ENCODE data around the gene DOCK4.
A peak's percentile ranks its signal among the peaks of the same experiment; 100 is the strongest.

Gene DOCK4

GRCh38 chr7:111821046-111821445 is 385.2 kb downstream of the DOCK4 start:
- no peak for DNase-seq (ENCODE audit: low read depth in 3 of 3)

- DNase-seq (ENCODE audit: low read depth in 3 of 3) = no peak
These were observed 385.6 kb downstream of the DOCK4 start for GRCh38 chr7:111820621-111821020.

GRCh38 chr7:111820121-111820520 is 386.1 kb downstream of the DOCK4 start:
- DNase-seq (ENCODE audit: low read depth in 3 of 3) = no peak

GRCh38 chr7:111815354-111815753 is 390.8 kb downstream of the DOCK4 start:
- DNase-seq (ENCODE audit: low read depth in 3 of 3) = no peak

- no peak for DNase-seq (ENCODE audit: low read depth in 3 of 3)
These were observed 392.9 kb downstream of the DOCK4 start for GRCh38 chr7:111813306-111813705.

GRCh38 chr7:111806232-111806631 is 400.0 kb downstream of the DOCK4 start:
- DNase-seq (ENCODE audit: low read depth in 3 of 3) = no peak

- DNase-seq (ENCODE audit: low read depth in 3 of 3) = no peak
These were observed 403.0 kb downstream of the DOCK4 start for GRCh38 chr7:111803015-111803758.

- DNase-seq (ENCODE audit: low read depth in 3 of 3) = no peak
These were observed 403.9 kb downstream of the DOCK4 start for GRCh38 chr7:111802194-111802772.

GRCh38 chr7:111801277-111801676 is 404.9 kb downstream of the DOCK4 start:
- no peak for DNase-seq (ENCODE audit: low read depth in 3 of 3)

- DNase-seq (ENCODE audit: low read depth in 3 of 3) = peak in 1 of 3 experiments; percentile 0
These were observed 409.5 kb downstream of the DOCK4 start for GRCh38 chr7:111796671-111797070.

GRCh38 chr7:111789870-111790269 is 416.3 kb downstream of the DOCK4 start:
- DNase-seq (ENCODE audit: low read depth in 3 of 3) = no peak

- DNase-seq (ENCODE audit: low read depth in 3 of 3) = no peak
These were observed 417.2 kb downstream of the DOCK4 start for GRCh38 chr7:111789048-111789320.

- DNase-seq (ENCODE audit: low read depth in 3 of 3) = no peak
These were observed 417.7 kb downstream of the DOCK4 start for GRCh38 chr7:111788286-111789047.

- DNase-seq (ENCODE audit: low read depth in 3 of 3) = no peak
These were observed 418.5 kb downstream of the DOCK4 start for GRCh38 chr7:111787741-111788140.

GRCh38 chr7:111787099-111787498 is 419.1 kb downstream of the DOCK4 start:
- DNase-seq (ENCODE audit: low read depth in 3 of 3) = no peak

GRCh38 chr7:111785076-111785475 is 421.1 kb downstream of the DOCK4 start:
- DNase-seq (ENCODE audit: low read depth in 3 of 3) = no peak

- no peak for DNase-seq (ENCODE audit: low read depth in 3 of 3)
These were observed 421.9 kb downstream of the DOCK4 start for GRCh38 chr7:111784296-111784695.

GRCh38 chr7:111783854-111784253 is 422.3 kb downstream of the DOCK4 start:
- no peak for DNase-seq (ENCODE audit: low read depth in 3 of 3)

GRCh38 chr7:111780527-111780926 is 425.7 kb downstream of the DOCK4 start:
- no peak for DNase-seq (ENCODE audit: low read depth in 3 of 3)

- DNase-seq (ENCODE audit: low read depth in 3 of 3) = no peak
These were observed 431.0 kb downstream of the DOCK4 start for GRCh38 chr7:111775206-111775605.

GRCh38 chr7:111772716-111773115 is 433.5 kb downstream of the DOCK4 start:
- DNase-seq (ENCODE audit: low read depth in 3 of 3) = no peak

- DNase-seq (ENCODE audit: low read depth in 3 of 3) = no peak
These were observed 434.6 kb downstream of the DOCK4 start for GRCh38 chr7:111771638-111772037.

- DNase-seq (ENCODE audit: low read depth in 3 of 3) = no peak
These were observed 436.1 kb downstream of the DOCK4 start for GRCh38 chr7:111770116-111770515.

All from stimulated activated CD4-positive, alpha-beta T cell treated with anti-CD3 and anti-CD28 coated beads, TNF-alpha, amount 100 ng/mL, for 24 hours (primary cell).